NCI-H1694 treated with DMSO at 0.1 percent for 48 hours (cell line): ENCODE results near the gene TTLL4.
"Not testable (repeated sequence)": the region's sequence is repeated elsewhere in the genome, so short reads cannot be mapped to it uniquely, and the experiment has no call there.

Experiments
- DNase-seq: peaks from one replicate; lab custom pipeline; 2025; lab: John Stamatoyannopoulos, UW

The TTLL4 gene

GRCh38 chr2:218745559-218746469 is 35.2 kb downstream of the TTLL4 start:
- no peak for DNase-seq

GRCh38 chr2:218746470-218746795 is 35.8 kb downstream of the TTLL4 start:
- DNase-seq, result no peak

DNA sequence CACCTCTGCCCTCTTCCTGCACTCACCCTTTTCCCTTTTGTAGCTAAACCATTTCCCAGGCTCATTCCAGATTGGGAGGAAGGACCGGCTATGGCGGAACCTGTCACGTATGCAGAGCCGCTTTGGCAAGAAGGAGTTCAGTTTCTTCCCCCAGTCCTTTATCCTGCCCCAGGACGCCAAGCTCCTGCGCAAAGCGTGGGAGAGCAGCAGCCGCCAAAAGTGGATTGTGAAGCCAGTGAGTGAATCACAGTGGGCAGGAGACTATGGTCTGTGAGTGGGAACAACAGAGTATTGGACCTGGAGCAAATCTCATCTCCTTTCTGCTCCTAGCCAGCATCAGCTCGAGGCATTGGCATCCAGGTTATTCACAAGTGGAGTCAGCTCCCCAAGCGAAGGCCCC is 36.3 kb downstream of the TTLL4 start:
- DNase-seq, result no peak

DNA sequence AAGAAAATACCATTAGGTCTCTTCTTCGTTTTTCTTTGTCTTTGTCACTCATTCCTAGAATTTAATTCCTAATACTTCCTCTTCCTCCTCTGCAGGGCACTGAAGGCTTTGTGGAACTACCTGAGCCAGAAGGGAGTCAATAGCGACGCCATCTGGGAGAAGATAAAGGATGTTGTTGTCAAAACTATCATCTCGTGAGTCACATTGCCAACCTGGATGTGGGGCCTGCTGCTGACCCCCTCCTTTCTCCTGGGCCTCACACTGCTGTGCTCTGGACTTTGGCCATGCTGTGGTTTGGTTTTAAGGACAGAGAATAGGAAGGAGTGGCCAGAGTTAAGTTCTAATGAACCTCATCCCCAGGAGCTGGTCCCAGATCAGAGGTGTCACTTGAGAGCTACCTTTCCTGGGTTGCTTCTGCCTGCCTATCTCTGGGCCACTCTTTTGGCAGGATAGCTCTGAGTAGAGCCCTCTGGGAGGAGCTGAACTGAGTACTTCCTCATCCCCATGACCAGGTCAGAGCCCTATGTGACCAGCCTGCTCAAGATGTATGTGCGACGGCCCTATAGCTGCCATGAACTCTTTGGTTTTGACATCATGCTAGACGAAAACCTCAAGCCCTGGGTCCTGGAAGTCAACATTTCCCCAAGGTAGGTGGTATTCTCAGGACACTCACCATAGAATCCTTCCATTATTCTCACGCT is 38.3 kb downstream of the TTLL4 start:
- DNase-seq, result no peak

DNA sequence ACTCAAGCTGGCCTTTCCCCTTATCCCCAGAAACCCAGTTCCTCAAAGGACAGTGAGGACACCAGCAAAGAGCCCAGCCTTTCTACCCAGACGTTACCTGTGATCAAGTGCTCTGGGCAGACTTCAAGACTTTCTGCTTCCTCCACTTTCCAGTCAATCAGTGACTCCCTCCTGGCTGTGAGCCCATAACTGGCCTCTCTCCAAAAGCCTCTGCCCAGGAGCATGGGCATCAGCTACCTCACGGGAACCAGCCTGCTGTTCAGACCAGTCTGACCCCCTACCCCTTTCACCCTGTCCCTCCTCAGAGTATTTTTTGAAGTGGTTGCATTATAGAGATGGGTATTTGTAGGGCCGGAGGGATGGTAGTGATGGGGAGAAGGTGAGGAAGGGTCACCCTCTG is 43.6 kb downstream of the TTLL4 start:
- DNase-seq, result no peak

GRCh38 chr2:218754781-218755180 is 44.1 kb downstream of the TTLL4 start:
- no peak for DNase-seq

DNA sequence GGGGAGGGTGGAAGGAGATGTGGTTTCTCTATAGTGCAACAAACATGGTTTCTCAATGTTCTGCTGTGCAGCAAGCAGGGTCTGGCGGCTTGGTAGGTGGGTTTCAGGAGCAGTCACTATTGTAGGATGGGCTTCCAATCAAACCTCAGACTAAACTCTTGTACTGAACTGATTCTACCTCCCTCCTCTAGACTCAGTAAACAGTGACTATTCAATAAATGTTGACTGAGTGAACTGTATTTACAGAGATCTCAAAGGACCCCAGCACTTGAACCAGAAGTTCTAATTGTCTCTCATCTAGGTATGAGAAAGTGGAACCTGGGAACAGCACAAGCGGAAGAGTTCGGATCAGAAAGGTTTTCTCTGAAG is 44.5 kb downstream of the TTLL4 start:
- no peak for DNase-seq

DNA sequence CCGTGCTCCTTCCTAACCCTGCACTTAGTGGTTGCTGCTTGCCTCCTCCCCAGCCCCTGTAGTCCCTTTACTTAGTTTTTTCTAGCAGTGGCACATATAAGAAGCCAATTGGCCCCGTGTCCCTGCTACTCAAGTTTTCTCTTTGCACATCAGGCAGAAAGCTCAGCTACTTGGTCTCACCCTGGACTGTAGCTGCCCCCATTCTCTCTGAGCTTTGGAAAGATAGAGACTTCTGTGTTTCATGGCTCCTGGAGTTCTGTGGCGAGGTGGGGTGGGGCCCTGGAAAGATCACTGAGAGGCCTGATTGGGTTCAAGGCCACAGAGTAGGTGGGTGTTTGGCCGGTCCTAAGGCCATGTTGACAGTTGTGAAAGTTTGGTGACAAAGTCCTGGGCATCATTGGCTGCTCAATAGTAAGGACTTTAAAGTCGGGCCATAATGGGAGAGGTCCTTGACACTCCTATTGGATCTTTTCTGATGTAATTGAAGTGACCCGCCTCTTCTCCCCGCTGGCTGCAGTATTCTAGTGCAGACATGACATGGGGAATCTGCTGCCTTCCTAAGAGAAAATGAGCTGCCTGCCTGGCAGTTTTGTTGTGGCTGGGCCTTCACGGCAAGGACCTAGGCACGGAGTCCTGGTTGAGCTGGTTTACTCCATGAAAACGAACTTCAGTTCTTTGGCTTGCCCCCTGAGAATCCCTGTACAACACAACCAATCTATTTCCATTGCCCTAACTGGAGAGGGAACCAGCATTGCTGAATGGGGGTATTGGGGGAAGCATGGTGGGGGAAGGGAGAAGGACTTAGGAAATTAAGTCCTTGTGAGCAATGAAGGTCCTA is 45.2 kb downstream of the TTLL4 start:
- DNase-seq, result no peak

GRCh38 chr2:218756599-218757377 is 46.2 kb downstream of the TTLL4 start:
- no peak for DNase-seq

DNA sequence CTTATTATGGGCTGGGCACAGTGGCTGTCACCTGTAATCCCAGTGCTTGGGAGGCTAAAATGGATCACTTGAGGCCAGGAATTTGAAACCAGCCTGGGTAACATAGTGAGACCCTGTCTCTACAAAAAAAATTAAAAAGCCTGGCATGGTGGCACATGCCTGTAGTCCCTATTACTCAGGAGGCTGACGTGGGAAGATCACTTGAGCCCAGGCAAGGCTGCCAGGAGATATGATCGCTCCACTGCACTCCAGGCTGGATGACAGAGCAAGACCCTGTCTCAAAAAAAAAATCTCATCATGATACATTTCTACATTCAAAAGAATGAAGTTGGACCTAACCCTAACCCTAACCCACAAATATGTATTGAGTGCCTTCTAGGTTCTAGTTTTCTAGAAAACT is 51.2 kb downstream of the TTLL4 start:
- no peak for DNase-seq

- DNase-seq, result not testable (repeated sequence)
Observed at GRCh38 chr2:218772759-218773158, 62.1 kb downstream of the TTLL4 start.

DNA sequence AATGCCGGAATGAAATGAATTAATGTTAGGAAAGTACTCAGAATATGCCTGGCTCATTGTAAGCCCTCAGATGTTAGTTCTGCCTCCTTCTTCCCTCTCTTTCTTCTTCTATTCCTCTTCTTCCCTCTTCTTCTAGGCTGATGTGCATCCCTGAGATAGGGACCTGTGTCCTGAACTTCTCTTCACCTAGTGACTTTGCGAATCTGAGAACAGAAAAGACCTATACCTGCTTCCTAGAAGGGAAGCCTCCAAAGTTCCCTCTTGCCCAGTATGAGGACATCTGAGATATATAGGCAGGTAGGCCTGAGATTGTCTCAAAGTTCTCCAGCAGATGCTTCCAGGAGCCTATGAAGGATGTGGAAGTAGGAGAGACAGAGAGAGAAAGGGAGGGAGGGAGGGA is 63.2 kb downstream of the TTLL4 start:
- no peak for DNase-seq

DNA sequence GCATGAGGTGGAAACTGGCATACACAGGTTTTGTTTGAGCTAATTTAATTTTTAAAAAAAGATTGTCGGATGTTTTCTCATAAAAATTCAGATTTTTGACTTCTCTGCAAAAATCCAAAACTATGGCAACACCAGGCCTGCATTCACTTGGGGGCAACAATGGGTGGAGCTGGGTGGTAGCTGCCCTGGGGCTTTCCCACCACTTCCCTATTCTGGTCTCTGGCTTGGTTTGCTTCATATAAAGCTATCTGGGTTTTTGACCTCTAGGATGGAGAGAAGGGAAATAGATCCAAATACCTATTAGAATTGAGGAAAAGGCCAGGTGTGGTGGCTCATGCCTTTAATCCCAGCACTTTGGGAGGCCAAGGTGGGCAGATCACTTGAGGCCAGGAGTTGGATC is 65.9 kb downstream of the TTLL4 start:
- DNase-seq, result no peak

GRCh38 chr2:218777276-218777990 is 66.8 kb downstream of the TTLL4 start:
- DNase-seq, result no peak

GRCh38 chr2:218780046-218780445 is 69.4 kb downstream of the TTLL4 start:
- DNase-seq, result no peak

DNA sequence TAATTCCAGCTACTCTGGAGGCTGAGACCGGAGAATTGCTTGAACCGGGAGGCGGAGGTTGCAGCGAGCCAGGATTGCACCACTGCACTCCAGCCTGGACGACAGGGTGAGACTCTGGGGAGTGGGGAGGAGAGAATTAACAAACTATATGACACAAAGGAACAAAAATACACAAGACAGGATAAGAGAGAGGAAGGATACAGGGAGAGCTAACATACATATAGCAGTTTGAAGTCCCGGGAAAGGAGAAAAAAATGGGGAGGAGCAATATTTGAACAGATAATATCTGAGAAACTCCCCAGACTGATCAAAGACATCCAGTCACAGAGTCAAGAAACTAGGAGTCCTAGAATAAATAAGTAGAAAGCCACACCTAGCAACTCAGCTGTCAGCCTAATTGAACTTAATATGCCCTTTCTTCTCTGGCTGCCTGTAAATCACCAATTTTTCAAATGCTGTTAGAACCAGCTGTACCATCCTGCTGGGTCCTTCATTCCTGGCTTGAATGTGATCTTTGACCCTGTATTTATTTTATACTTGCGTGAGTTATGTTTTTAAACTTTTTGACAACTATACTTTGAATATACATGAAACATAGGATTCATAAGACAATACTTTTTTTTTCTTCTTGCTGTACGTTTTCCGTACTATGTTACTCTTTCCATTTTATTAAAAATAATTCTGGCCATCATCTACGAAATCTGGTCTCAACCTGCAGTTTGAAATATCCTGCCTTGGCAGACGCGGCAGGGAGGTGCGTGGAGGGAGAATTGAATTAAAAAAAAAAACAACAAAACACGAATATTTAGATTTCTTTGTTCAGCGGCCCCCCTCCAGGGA is 70.4 kb downstream of the TTLL4 start:
- DNase-seq, result no peak

DNA sequence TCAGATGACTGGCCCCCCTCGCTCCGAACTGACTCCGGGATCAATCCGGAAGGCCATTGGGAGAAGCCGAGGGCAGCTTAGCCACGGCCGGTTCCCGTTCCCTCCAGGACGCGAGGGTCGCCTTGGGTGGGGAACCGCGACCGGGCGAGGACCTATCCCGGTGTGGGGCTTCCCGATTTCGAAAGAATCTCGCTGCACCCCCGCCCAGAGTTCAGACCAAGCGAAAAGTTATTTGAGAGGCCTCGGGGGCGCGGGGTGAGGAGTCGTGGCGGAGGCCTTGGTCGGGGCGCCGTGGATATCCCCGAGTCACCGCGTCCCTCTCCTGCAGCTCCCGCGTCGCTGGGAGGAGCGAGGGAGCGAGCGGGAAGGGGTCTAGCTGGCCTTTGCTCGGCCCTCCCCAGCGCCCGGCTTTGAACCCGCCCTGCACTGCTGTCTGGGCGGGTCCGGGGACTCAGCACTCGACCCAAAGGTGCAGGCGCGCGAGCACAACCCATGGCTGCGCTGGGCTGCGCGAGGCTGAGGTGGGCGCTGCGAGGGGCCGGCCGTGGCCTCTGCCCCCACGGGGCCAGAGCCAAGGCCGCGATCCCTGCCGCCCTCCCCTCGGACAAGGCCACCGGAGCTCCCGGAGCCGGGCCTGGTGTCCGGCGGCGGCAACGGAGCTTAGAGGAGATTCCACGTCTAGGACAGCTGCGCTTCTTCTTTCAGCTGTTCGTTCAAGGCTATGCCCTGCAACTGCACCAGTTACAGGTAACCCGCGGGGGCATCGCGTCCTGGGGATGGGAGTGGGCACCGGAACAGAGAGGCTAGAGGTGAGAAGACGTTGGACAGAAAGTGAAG is 71.3 kb downstream of the TTLL4 start, which contains the start of gene CYP27A1:
TSS of gene CYP27A1 (plus strand) at position 457 of the 837 bp plus-strand sequence. CDS start at position 493, 36 bp downstream.
- DNase-seq, result no peak

- no peak for DNase-seq
Observed at GRCh38 chr2:218782528-218782844, 71.9 kb downstream of the TTLL4 start.

GRCh38 chr2:218783688-218784087 is 73.1 kb downstream of the TTLL4 start:
- no peak for DNase-seq
